GM21526 (cell line): ENCODE results near the gene PCDHA9.
"Not testable (repeated sequence)": the region's sequence is repeated elsewhere in the genome, so short reads cannot be mapped to it uniquely, and the experiment has no call there.

Experiments
- ATAC-seq: cut with Tn5 transposase; IDR thresholded peaks from one replicate; pipeline ENCODE4 v1.9.1; 2021; ENCODE audit warnings: moderate library complexity; ENCODE audit not compliant: unreplicated experiment, low FRiP score

The PCDHA9 gene

DNA sequence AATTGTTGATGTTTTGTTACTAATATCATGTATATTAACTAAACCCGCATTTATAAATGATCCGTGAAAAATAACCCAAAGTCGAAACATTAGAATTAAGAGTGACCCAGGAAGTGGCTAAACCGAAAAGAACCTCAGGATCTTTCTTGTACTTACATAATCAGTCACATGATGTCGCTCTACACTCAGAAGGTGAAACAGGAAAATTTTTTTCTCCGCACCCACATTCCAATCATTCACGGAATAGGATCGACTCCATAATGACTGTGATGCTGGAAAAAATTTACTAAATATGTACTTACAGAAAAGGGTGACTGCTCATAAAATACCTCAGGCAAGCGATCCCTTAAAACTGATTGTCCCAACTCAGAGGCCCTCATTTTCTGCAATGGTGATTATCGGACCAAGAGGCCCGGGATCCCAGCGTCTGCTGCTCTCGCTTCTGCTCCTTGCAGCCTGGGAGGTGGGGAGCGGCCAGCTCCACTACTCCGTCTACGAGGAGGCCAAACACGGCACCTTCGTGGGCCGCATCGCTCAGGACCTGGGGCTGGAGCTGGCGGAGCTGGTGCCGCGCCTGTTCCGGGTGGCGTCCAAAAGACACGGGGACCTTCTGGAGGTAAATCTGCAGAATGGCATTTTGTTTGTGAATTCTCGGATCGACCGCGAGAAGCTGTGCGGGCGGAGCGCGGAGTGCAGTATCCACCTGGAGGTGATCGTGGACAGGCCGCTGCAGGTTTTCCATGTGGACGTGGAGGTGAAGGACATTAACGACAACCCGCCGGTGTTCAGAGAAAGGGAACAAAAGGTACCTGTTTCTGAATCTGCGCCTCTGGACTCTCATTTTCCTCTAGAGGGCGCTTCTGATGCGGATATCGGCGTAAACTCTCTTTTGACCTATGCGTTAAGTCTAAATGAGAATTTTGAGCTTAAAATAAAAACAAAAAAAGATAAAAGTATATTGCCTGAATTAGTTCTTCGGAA, 27.2 kb downstream of the PCDHA9 start, which contains the start of gene PCDHA12:
TSS of gene PCDHA12 (plus strand) at position 224 of the 981 bp plus-strand sequence. CDS start at position 389, 165 bp downstream.
- no peak for ATAC-seq

GRCh38 chr5:140876541-140877261, 28.5 kb downstream of the PCDHA9 start:
- not testable (repeated sequence) for ATAC-seq

DNA sequence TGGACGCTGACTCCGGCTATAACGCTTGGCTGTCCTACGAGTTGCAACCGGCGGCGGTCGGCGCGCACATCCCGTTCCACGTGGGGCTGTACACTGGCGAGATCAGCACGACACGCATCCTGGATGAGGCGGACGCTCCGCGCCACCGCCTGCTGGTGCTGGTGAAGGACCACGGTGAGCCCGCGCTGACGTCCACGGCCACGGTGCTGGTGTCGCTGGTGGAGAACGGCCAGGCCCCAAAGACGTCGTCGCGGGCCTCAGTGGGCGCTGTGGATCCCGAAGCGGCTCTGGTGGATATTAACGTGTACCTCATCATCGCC, 29.0 kb downstream of the PCDHA9 start:
- ATAC-seq = no peak

GRCh38 chr5:140881889-140882590, 33.9 kb downstream of the PCDHA9 start, which contains the start of gene PCDHA13:
Gene PCDHA13 (plus strand): TSS chr5:140882124. CDS start chr5:140882269, 145 bp downstream.
- no peak for ATAC-seq

DNA sequence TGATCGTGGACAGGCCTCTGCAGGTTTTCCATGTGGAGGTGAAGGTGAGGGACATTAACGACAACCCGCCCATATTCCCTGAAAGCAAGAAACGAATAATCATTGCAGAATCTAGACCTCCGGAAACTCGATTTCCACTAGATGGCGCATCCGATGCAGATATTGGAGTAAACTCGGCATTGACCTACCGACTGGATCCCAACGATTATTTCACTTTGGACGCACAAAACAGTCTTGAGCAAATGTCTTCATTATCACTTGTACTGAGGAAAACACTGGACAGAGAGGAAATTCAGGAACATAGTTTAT, 34.4 kb downstream of the PCDHA9 start:
- ATAC-seq = no peak

DNA sequence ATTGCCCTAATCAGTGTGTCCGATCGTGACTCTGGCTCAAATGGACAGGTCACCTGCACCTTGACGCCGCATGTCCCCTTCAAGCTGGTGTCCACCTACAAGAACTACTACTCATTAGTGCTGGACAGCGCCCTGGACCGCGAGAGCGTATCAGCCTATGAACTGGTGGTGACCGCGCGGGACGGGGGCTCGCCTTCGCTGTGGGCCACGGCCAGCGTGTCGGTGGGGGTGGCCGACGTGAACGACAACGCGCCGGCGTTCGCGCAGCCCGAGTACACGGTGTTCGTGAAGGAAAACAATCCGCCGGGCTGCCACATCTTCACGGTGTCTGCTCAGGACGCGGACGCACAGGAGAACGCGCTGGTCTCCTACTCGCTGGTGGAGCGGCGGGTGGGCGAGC, 35.2 kb downstream of the PCDHA9 start:
- no peak for ATAC-seq

GRCh38 chr5:140883927-140884697, 35.9 kb downstream of the PCDHA9 start:
- no peak for ATAC-seq
